IPS-NIHi7 (cell line): ENCODE results near the gene ADAMTS14.
"Not testable (repeated sequence)": the region's sequence is repeated elsewhere in the genome, so short reads cannot be mapped to it uniquely, and the experiment has no call there.

Source experiments
- DNase-seq: peaks from one replicate; pipeline ENCODE4 v3.0.0; 2012; ENCODE audit warnings: mixed read lengths; ENCODE audit errors: extremely low spot score

ADAMTS14 gene

DNA sequence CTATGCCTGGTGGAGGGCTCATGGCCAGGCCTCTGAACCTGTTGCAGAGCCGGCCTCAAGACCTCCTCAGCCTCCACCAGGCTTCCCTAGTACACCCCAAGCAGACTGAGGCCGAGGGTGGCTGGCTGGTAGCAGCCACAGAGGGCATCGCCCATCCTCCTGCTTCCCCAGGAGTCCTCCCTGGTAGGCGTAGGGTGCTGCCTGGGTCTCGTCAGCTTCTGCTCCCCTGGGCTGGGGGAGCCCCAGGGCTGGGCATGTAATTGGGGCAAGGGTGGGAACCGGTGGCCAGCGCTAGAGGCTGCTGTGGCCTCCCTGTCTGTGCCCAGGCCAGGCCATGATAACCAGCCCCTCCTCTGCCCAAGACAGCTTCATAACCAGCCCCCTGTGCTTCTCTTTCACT lies 80.3 kb downstream of the ADAMTS14 start:
- no peak for DNase-seq

DNA sequence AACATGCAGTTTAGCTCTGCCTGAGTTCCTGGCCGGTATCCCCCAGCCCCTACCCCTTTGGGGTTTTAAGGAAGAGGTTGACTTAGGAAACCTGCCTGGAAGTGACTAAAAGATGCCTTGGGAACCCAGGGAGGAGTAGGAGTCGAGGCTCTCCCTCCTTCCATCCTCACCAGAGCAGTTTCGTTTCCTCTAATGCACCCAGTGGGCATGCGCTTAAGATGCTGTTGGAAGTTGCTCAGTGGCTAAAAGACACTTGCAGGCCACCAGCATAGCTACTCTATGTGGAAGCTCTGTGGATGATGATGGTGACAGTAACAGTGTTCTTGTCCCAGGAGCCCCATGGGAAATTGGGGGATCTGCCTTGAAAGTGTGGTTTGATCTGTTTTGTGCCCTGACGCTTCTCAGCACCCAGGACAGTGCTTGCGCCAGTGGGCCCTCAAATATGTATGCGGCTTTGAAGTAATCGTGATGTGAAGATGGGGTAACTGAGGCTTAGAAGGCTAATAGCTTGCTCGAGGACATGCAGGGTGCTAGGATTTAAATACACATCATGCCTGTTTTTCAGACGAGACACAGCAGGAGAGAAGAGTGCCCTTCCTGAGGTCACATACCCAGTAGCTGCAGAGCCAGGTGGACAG lies 80.8 kb downstream of the ADAMTS14 start:
- no peak for DNase-seq

DNA sequence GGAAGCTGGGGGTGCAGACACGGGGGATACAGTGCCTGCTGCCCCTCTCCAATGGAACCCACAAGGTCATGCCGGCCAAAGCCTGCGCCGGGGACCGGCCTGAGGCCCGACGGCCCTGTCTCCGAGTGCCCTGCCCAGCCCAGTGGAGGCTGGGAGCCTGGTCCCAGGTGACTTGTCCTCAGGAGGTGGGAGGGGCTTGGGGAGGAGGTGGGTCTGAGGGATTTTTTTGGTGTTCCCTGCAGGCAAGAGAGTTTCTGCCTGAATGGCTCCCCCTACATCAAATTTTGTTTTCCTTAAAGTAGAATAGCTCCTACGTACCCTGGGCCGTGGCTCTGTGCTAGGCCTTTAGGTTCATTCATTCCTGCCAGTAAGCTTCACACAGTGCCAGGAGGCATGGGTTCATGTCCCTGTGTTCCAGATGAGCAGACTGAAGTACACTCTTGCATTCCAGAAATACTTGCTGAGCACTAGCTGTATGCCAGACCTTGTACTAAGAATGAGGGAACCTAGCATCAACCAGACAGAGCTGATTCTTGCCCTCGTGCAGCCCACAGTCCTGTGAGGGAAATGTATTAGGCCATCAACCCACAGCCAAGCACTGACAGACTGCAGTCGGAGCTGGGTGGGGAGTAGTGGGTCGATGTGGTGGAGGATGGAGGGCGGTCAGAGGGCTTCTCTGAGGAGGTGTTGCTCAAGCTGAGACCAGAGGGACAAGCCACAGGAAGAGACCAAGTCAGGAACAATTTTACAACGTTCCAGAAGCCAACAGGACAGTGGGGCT lies 81.7 kb downstream of the ADAMTS14 start:
- DNase-seq, result peak; percentile 78

DNA sequence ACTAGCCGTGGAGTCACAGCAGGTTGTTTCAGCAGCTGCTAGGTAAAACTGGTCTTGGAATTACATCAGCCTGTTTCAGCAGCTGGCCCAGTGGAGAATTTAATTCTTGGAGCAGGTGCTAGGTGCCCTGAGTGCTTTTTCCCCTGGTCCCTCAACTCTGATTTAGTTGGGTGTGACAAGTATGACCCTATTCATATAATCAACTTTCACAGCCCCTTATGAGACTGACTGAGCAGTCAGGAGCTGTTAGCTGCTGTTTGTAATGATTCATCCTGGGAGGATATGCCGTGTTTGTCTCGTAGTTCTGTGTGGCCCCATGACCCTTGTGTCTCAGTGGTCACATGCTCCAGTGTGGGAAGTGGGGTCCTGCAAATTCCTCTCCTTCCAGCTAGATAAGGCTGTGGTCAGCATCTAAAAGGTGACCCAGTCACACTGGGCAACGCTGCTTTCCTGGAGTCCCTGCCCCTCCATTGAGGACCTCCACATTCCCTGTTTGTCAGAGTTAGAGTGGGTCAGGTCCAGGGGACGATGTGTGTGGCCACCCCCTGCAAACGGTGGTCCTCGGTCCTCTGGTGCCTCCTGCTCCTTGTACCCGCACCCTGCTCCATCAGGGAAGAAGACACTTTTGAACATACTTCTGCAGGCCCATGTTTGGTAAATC lies 84.5 kb downstream of the ADAMTS14 start:
- DNase-seq, result no peak

DNA sequence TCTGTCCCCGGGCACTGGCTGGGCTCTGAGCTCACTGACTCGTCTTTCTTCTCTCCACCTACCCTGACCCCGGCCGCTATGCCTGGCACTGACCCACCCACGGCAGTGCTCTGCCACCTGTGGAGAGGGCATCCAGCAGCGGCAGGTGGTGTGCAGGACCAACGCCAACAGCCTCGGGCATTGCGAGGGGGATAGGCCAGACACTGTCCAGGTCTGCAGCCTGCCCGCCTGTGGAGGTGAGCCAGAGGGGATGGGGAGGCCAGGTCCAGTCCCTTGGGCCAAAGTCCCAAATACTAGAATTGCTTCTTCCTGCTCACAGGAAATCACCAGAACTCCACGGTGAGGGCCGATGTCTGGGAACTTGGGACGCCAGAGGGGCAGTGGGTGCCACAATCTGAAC lies 85.5 kb downstream of the ADAMTS14 start:
- no peak for DNase-seq

DNA sequence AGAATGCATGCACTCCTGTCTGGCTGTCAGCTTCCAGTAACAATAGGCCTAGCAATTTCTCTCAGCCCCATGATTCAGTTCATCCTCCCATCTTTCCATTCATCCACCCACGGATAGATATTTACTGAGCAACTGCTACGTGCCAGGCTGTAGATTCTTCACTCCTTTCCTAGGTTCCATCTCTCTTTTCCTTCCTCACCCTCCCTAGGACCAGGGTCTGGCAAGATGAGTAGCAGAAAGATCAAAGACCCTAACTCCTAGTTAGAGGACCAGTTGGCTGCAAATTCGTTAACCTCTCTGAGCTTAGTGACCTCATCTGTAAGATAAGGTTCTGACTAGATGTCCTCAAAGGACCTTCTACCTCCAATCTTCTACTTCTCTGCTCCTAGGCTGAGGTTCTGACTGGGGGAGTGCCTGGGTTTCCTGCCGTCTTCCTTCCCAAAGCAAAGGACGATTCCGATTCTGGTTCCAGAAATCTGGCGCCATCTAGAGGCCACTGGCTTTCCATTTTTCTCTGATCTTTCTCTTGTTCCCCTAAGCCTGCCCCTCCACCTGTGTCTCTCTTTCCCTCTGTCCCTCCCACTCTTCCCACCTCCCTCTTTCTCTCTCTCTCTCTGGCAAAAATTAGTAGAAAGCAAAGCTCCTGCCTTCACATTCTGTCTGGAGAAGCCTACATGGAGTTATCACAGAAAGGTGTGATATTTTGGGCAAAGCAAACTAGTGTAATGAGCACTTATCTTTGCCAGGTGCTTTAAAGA lies 86.6 kb downstream of the ADAMTS14 start:
- DNase-seq, result peak; percentile 80

DNA sequence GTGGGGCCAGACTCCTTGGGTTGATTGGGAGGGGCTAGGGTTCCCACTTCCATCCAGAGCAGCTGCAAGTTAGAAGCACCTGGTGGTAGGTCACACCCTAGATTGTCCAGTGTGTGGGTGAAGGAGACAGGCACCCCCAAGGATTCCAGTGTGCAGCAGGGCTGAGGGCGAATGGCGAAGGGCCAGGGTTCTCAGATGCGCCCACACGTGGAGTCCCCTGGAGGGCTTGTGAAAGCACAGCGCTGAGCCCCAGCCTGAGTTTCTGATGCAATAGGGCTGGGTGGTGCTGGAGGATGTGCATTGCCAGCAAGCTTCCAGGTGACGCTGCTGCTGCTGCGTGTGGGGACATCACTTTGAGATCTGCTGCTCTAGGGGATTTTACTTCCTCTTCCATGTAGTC lies 87.5 kb downstream of the ADAMTS14 start:
- DNase-seq, result no peak

DNA sequence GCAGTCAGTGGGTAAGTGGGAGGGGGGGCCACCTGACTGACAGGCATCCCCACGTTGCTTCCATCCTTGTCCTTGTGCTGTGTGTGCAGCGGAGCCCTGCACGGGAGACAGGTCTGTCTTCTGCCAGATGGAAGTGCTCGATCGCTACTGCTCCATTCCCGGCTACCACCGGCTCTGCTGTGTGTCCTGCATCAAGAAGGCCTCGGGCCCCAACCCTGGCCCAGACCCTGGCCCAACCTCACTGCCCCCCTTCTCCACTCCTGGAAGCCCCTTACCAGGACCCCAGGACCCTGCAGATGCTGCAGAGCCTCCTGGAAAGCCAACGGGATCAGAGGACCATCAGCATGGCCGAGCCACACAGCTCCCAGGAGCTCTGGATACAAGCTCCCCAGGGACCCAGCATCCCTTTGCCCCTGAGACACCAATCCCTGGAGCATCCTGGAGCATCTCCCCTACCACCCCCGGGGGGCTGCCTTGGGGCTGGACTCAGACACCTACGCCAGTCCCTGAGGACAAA lies 88.0 kb downstream of the ADAMTS14 start:
- no peak for DNase-seq

GRCh38 chr10:70761031-70761601 lies 88.8 kb downstream of the ADAMTS14 start:
- peak; percentile 69 for DNase-seq

GRCh38 chr10:70761727-70762350 lies 89.5 kb downstream of the ADAMTS14 start:
- DNase-seq, result no peak

- DNase-seq, result no peak
These were observed 90.3 kb downstream of the ADAMTS14 start for GRCh38 chr10:70762441-70763175.

DNA sequence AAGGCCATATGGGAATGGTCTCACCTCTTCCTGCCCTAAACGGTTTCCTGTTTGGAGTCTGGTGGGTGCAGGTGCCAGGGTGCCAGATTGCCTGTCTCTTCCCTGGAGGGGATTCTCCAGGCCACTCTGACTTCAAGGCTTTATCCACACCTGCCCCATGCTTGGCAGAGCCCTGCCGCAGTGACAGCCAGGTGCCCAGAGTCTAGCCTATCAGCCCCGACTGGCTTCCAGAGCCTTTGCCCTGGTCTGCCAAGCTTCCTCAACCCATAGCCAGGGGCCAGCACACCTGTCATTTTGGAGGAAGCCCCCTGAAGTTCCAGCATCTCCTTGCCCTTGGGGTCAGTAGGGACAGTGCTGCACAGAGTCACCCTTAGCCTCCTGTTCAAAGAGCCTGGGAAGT lies 91.3 kb downstream of the ADAMTS14 start:
- DNase-seq, result no peak

DNA sequence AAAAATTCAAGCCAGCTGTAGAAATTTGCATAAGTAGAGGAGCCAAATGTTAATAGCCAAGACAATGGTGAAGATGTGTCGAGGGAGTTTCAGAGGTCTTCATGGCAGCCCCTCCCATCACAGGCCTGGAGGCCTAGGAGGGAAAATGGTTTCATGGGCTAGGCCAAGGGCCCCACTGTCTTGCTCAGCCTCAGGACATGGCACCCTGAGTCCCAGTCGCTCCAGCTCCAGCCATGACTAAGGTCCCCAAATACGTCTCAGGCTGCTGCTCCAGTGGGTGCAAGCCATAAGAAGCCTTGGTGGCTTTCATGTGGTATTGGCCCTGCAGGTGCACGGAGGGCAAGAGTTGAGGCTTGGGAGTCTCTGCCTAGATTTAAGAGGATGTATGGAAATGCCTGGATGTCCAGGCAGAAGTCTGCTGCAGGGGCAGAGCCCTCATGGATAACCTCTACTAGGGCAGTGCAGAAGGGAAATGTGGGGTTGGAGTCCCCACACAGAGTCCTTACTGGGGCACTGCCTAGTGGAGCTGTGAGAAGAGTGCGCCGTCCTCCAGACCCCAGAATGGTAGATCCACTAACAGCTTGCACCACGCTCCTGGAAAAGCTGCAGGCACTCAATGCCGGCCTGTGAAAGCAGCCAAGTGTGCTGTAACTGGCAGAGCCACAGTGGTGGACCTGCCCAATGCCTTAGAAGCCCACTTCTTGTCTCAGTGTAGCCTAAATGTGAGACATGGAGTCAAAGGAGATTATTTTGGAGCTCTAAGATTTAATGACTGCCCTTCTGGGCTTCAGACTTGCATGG lies 93.7 kb downstream of the ADAMTS14 start:
- no peak for DNase-seq

DNA sequence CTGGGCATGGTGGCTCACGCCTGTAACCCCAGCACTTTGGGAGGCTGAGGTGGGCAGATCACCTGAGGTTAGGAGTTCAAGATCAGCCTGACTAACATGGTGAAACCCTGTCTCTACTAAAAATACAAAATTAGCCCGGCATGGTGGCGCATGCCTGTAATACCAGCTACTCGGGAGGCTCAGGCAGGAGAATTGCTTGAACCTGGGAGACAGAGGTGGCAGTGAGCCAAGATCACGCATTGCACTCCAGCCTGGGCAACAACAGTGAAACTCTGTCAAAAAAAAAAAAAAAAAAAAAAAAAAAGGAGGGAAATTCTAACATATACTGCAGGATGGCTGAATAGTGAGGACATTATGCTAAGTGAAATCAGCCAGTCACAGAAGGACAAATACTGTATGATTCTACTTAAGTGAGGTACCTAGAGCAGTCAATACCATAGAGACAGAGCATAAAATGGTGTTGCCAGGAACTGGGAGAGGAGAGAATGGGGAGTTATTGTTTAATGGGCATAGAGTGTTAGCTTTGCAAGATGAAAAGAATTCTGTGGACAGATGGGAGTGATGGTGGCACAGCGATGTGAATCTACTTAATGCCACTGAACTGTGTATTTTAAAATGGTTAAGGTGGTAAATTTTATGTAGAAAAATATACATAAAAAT lies 95.8 kb downstream of the ADAMTS14 start:
- not testable (repeated sequence) for DNase-seq

- no peak for DNase-seq
These were observed 96.8 kb downstream of the ADAMTS14 start for GRCh38 chr10:70769121-70769520.

- DNase-seq, result peak; percentile 6
These were observed 97.7 kb downstream of the ADAMTS14 start for GRCh38 chr10:70770001-70770400.

DNA sequence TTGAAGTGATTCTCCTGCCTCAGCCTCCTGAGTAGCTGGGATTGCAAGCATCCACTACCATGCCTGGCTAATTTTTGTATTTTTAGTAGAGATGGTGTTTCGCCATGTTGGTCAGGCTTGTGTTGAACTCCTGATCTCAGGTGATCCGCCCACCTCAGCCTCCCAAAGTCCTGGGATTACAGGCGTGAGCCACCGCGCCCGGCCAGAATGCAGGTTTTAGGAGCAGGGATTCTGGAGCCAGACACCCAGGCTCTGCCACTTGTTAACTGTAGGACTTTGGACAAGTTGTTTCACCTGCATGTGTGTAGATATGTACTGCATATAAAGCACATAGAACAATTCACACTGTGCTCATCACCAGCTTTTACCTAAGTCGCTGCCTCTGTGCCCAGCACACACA lies 98.2 kb downstream of the ADAMTS14 start:
- DNase-seq, result not testable (repeated sequence)

DNA sequence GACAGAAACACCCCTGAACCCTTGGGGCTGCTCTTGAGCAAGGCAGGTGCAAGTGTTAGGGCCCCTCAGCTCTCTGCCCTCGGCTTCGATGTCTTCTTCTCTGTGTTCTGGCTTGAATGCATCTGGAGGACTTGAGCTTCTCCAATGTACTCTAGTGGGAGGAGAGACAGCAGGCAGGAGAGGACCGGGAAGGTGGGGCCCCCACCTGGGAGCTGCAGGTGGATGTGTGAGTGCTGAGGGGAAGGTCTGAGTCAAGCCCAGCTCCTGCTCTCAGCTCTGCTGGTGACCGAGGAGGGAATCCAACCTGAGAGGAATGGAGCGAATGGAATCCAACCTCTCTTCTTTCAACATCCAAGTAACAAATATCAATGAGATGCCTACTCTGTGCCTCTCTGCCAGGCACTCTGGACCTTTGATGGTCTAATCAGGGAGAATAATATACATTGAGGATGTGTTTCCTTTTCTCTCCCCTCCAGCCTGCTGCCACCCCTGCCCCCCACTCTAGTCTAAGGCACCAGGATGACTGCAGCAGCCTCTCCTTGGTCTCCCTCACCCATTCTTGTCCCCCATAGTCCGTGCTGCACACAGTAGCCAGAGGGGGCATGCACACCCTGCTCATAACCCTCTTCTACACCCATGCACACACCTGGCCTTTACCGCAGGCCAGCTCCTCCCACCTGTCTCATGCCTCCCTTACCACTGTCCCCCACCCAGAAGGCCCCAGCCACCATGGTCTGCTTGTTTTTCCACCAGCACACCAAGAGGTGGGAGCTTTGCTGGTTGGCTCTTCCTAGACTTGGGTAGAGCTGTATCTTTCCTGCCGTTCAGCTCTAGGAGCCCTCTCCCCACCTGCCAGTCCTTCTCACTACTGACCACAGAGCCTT lies 99.2 kb downstream of the ADAMTS14 start:
- DNase-seq, result peak; percentile 8
